A673 (cell line): ENCODE results near the gene LGMN. TPM values are rescaled to one million over a fixed set of nuclear protein-coding genes. Genes with fewer than 3 reads are reported as not detected.

Experiments used
- BruUV-seq: library from RNA; stranded (reverse); fragments of 400-500 nt; replicated peaks from 2 replicates; lab custom pipeline; 2021; lab: Mats Ljungman, UMichigan
- CTCF ChIA-PET: fragments of 300-600 bp; sonication (Branson Sonifier 250); formaldehyde crosslinking; loops from one replicate; lab custom pipeline; 2022; ENCODE audit warnings: antibody characterized with exemption; lab: Charles Lee
- POLR2A ChIA-PET: fragments of 300-600 bp; sonication (Branson Sonifier 250); formaldehyde crosslinking; loops from one replicate; lab custom pipeline; 2022; ENCODE audit warnings: antibody characterized with exemption; ENCODE audit not compliant: low non-redundant PET; lab: Charles Lee
- DNase-seq: peaks from one replicate; pipeline ENCODE4 v3.0.0-alpha.2; 2015; ENCODE audit warnings: low spot score
- H3K27ac ChIP-seq: fragments of 200-600 bp; sonication (generic); 2 replicates; pipeline ENCODE4 v1.5.1; 2016; ENCODE audit warnings: mixed run types, low read depth, mild to moderate bottlenecking, mixed read lengths, antibody characterized with exemption, low read length; ENCODE audit not compliant: poor library complexity, severe bottlenecking
- H3K27me3 ChIP-seq: fragments of 200-600 bp; sonication (generic); replicated peaks from 2 replicates; pipeline ENCODE4 v1.6.1; 2017; ENCODE audit warnings: mixed run types, low read depth, mild to moderate bottlenecking, mixed read lengths, antibody characterized with exemption, low read length; ENCODE audit not compliant: insufficient read depth, poor library complexity
- H3K36me3 ChIP-seq: fragments of 200-600 bp; sonication (generic); 2 replicates; pipeline ENCODE4 v1.6.1; 2016; ENCODE audit warnings: mixed run types, mild to moderate bottlenecking, mixed read lengths, antibody characterized with exemption, low read length; ENCODE audit not compliant: insufficient read depth, poor library complexity, severe bottlenecking
- H3K4me1 ChIP-seq: fragments of 200-600 bp; sonication (generic); 2 replicates; pipeline ENCODE4 v1.6.1; 2017; ENCODE audit warnings: mixed run types, mild to moderate bottlenecking, mixed read lengths, antibody characterized with exemption, low read length; ENCODE audit not compliant: insufficient read depth, poor library complexity, severe bottlenecking
- H3K4me3 ChIP-seq: fragments of 200-600 bp; sonication (generic); 2 replicates; pipeline ENCODE4 v1.5.1; 2016; ENCODE audit warnings: low read depth, mixed run types, mild to moderate bottlenecking, mixed read lengths, low read length; ENCODE audit not compliant: poor library complexity, severe bottlenecking
- H3K9me3 ChIP-seq: fragments of 200-600 bp; sonication (generic); 2 replicates; pipeline ENCODE4 v1.6.1; 2016; ENCODE audit warnings: mixed run types, low read depth, mild to moderate bottlenecking, mixed read lengths, antibody characterized with exemption, low read length; ENCODE audit not compliant: poor library complexity, severe bottlenecking
- EZH2 ChIP-seq: fragments of 200-600 bp; sonication (generic); IDR thresholded peaks from 2 replicates; pipeline ENCODE4 v1.6.1; 2017; ENCODE audit warnings: borderline replicate concordance, low read depth, mild to moderate bottlenecking, mixed read lengths, antibody characterized with exemption, low read length; ENCODE audit not compliant: poor library complexity, severe bottlenecking
- intact Hi-C: fragments of 100-400 bp; cut with micrococcal nuclease; formaldehyde crosslinking; loops from one replicate; pipeline ENCODE4 v1.10.0; 2022; ENCODE audit not compliant: unreplicated experiment
- total RNA-seq: library from RNA; stranded (reverse); gene quantifications from 2 replicates; pipeline ENCODE4 v1.2.3, GENCODE V29; 2021
- TF ChIP-seq, protein P1 (sequence below): fragments of 300-800, 200-600 bp; sonication (generic); conservative IDR thresholded peaks from 2 replicates; pipeline ENCODE4 v1.5.1; 2017; ENCODE audit warnings: low read depth, mild to moderate bottlenecking, antibody characterized with exemption, low read length, moderate library complexity, mixed read lengths

Gene LGMN
- total RNA-seq, 1 experiment from 2014 or later, result 34.6 TPM

DNA sequence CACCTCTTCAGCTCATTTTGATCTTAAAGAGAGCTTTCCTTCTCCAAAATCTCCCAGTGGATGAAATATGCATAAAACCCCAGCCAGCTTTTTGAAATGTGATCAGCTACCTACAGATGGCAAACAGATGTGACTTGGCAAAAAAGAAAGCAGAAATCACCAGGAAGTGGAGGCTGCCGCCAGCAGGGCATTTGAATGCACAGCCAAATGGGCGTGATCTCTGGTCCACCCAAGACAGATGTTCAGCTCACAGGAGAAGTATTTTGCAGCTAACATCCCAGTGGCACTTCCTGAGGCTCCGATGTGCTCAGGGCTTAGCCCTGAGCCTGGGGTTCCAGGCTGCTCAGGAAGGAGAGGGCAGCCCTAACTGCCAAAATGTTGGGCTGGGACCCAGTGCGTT, 78.3 kb downstream of the LGMN start:
- Histone ChIP-seq H3K4me3 (no peak overlapping the region), H3K9me3 (no peaks in the 10 kb centered on the region), H3K27ac (no peak overlapping the region), H3K36me3 (no peaks in the 10 kb centered on the region), H3K27me3 (no peaks in the 10 kb centered on the region), H3K4me1 (no peaks in the 10 kb centered on the region)
- ChIA-PET CTCF (no interaction called here), POLR2A (no interaction called here)
- no peak for TF ChIP-seq EZH2
- TF ChIP-seq, protein P1, sequence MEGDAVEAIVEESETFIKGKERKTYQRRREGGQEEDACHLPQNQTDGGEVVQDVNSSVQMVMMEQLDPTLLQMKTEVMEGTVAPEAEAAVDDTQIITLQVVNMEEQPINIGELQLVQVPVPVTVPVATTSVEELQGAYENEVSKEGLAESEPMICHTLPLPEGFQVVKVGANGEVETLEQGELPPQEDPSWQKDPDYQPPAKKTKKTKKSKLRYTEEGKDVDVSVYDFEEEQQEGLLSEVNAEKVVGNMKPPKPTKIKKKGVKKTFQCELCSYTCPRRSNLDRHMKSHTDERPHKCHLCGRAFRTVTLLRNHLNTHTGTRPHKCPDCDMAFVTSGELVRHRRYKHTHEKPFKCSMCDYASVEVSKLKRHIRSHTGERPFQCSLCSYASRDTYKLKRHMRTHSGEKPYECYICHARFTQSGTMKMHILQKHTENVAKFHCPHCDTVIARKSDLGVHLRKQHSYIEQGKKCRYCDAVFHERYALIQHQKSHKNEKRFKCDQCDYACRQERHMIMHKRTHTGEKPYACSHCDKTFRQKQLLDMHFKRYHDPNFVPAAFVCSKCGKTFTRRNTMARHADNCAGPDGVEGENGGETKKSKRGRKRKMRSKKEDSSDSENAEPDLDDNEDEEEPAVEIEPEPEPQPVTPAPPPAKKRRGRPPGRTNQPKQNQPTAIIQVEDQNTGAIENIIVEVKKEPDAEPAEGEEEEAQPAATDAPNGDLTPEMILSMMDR, result 0 out of 2 replicates have a peak, but pooled peaks have one; percentile 15
- no TSS peak for BruUV-seq
- intact Hi-C loops, result no loop called here
- peak; percentile 54 for DNase-seq

DNA sequence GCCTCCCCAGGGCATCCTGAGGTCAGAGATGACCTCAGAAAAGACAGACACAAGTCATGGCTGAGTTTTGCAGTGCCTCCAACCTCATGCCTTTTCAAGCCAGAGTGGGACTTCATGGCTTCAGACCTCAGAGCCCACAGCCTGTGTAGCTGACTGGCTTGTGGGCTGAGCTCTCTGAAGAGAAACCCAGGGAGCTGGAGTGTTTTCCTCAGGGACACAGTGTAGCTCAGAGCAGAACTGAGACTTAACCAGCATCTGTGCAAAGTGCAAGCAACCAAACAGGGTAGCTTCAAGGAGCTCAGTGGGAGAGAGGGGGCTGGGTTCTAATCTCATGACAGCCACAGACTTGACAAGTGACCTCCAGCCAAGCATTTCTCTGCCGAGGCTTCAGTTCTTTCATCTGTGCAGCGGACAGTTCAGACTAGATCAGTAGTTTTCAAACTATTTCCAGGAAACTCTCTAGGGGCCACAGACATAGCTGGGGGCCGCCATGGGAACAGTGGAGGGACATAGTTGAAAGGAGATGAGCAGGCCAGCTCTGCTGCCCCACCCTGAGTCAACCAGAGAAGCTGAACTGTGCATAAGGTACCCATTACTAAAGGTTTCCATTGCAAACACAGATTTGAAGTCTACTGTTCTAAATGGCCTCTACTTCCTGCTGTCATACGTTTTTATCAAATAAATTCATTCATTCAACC, 80.0 kb downstream of the LGMN start:
- Histone ChIP-seq H3K4me1 (no peaks in the 10 kb centered on the region), H3K27me3 (no peaks in the 10 kb centered on the region), H3K4me3 (no peak overlapping the region), H3K36me3 (no peaks in the 10 kb centered on the region), H3K27ac (no peak overlapping the region), H3K9me3 (no peaks in the 10 kb centered on the region)
- DNase-seq, result no peak
- CTCF ChIA-PET, result interaction anchor here (1.0 kb wide), 1 partner anchor 18 kb away, joined by 3 read pairs; no protein-coding TSS in a partner anchor
- POLR2A ChIA-PET, result no interaction called here
- TF ChIP-seq, protein P1, result no peak
- TF ChIP-seq EZH2, result no peak
- intact Hi-C loops, result no loop called here
- no TSS peak for BruUV-seq

DNA sequence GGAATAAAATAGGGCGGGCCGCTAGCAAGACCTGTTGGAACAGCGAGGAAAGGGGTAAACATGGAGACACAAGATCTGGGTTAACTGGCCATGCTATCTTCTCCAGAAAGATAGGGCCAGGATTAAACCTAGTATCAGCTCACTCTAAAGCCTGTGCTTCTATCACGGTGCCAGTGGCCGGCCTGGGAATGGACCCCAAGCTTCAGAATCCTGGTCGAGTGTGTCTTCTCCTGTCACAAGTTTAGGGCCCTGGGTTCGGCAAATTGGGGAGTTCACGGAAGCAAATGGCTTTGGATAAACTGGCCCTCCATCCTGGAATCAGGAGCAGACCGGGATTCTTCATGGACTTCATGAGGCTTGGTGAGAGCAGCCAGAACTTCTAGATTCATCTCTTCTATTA, 82.2 kb downstream of the LGMN start:
- H3K4me1 ChIP-seq, result no peaks in the 10 kb centered on the region
- H3K4me3 ChIP-seq, result no peak overlapping the region
- H3K27me3 ChIP-seq, result no peaks in the 10 kb centered on the region
- CTCF ChIA-PET, result no interaction called here
- no peak overlapping the region for H3K27ac ChIP-seq
- intact Hi-C loops, result no loop called here
- H3K9me3 ChIP-seq, result no peaks in the 10 kb centered on the region
- no TSS peak for BruUV-seq
- no peak for TF ChIP-seq EZH2
- TF ChIP-seq, protein P1, result no peak
- no peaks in the 10 kb centered on the region for H3K36me3 ChIP-seq
- no peak for DNase-seq
- POLR2A ChIA-PET, result no interaction called here
